ENCODE measurements around the gene ZIM2.

The ZIM2 gene

DNA sequence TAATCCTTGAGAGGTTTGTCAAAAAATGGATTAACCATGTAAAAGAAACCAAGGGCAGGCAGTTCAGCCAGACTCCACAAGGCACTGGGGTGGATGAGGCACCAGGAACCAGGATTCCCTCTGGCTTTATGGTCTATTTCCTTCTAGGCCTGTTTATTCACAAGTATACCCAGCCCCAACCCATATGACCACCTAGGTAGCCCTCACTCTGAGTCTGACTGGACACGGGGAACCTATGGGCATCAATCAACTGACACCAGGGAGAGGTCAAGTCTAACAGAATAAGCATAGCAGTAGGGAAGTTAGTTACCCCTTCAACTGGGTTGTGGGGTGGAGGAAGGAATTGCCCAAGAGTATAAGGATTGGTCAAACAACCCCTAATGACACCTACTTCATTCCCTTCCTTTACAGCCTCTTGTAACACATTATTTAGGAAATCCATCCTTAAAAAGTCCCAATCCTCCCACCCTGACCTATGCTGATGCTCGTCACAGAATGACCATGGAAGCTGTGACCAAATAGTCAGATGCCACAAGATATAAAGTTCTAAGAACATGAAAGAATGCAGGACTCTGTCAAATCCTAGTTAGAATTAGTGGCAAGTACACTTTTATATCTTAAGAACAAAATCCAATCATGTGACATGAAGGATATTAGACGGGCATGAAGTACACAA, 31.7 kb downstream of the ZIM2 start:
- DNase-seq (ENCODE audit: low read depth) = no peak

DNA sequence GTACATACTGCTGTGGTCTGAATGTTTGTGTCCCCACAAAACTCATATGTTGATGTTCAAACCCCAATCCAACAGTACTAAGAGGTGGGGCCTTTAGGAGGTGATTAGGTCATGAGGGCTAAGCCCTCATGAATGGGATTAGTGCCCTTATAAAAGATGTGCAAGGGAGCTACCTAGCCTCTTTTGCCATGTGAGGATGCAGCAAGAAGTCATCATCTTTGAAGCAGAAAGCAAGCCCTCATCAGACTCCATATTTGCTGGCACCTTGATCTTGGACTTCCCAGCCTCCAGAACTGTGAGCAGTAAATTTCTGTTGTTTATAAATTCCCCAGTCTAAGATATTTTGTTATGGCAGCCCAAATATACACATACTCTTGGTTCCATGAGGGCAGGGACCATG, 33.9 kb downstream of the ZIM2 start:
- DNase-seq (ENCODE audit: low read depth) = no peak

DNA sequence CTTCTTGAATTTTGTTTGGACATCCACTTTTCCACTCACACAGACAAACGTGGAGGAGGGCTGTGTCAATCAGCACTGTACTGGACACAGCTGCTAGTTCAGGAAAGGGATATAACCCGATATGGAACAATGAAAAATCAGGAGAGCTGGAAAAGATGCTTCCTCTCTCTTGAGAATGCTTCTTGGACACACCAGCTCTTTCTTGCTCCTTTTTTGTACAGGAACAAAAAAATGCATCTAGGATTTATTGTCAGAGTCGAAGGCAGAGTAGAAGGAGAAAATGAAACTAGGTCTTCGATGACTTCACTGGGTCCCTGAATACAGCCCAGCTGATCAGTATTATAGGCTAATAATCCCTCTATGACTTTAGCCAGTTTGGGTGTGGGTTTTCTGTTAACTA, 62.2 kb downstream of the ZIM2 start:
- no peak for DNase-seq (ENCODE audit: low read depth)

DNA sequence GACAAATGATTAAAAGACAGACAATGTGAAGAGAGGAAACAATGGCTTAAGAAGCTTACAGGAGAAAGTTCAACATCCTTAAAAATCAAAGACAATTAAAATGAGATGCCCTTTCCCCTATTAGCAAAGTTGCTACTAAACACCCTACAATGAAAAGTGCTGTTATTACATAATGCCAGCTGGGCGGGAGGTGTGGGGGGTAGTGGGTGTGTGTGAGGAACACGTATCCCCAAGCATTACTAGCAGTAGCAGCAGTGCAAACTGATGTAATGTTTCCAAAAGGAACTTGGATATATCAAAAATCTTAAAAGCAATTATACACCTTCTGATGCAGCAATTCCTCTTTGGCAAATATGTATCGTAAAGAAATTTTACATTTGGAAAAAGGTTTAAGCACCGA, 70.9 kb downstream of the ZIM2 start:
- DNase-seq (ENCODE audit: low read depth) = no peak

DNA sequence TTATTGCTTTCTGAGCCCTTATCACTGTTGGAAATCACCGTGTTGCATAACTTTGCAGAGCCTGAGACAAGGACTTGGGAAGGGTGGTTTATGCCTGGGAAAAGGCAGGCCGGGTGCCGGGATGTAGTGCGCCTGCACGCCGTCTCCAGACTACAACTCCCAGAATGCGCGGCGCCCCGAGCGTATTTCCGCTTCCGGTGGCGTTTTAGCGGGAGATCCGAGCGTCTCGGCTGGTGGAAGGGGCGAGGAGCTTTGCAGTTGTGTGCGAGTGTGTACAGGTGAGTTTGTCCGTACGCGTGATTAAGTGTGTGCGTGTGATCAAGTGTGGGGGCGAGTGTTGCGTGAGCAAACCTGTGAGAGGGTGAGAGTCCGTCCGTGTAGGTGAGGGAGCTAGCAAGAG, 75.4 kb downstream of the ZIM2 start:
- DNase-seq (ENCODE audit: low read depth) = no peak

DNA sequence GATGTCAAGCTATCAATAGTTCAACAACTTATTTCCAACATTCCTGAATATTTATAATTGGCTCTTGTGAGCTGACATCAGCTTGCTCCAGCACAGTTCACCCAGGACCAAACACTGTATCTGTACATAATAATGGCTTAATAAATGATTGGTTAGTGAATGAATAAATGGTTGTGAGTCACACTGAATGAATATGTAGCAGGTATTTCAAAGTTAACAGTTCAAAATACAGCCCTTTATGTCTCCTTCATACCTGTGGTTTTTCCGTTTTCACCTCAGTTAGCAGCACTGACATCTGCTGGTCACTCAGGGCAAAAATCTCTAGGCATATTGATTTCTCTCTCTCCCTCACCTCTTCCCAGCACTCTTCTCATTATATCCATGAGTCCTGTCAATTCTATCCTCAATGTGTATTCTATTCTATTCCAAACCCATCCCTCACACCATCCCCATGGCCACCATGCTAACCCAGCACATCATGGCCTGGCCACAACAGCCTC, 76.3 kb downstream of the ZIM2 start:
- no peak for DNase-seq (ENCODE audit: low read depth)

DNA sequence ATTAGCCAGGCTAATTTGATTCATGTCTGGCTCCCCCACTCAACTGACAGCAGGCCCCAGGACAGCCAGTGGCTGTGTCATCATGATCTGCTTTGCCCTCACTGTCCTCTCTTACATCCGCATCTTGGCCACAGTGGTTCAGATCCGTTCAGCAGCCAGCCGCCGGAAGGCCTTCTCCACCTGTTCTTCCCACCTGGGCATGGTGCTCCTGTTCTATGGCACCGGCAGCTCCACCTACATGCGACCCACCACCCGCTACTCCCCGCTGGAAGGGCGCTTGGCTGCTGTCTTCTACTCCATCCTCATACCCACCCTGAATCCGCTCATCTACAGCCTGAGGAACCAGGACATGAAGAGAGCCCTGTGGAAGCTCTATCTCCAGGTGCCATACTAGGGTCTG, 79.7 kb downstream of the ZIM2 start:
- DNase-seq (ENCODE audit: low read depth) = no peak

DNA sequence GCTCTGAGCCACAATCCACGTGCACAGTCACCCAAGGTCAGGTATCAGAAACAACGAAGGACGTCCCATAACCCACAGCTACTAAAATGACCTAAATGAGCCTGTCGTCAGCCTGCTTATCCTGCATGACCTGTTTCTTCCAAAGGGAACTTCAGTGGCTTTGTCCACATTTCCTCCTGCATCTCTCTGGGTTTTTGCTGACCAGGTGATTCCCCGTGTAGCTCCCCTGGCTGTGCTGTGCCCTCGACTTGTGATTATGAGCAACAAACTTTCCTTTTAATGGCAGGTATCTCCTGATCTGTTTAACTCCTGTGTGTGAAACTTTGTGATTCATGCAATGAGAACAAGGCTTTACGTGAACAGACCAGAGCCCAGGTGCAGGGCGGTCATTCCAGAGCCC, 81.0 kb downstream of the ZIM2 start:
- DNase-seq (ENCODE audit: low read depth) = no peak

DNA sequence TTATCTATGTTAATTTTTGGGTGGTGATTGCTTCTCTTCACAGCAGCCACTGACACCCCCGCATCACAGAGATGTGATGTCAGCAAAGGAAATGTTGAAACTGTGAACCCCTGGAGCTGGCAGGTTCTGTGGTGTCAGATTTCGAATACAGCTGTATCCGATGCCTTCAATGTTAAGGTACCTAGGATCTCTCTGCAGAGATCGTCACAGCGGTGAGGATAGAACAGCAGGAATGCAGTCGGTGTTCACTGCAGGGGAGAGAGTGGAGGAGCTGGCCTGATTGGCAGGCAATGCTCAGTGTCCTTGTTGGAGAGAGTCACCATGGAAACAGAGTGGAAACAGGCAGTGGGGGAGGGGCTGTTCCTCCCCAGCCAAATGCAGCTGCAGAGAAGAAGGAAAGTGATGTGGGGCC, 89.4 kb downstream of the ZIM2 start:
- DNase-seq (ENCODE audit: low read depth) = no peak

DNA sequence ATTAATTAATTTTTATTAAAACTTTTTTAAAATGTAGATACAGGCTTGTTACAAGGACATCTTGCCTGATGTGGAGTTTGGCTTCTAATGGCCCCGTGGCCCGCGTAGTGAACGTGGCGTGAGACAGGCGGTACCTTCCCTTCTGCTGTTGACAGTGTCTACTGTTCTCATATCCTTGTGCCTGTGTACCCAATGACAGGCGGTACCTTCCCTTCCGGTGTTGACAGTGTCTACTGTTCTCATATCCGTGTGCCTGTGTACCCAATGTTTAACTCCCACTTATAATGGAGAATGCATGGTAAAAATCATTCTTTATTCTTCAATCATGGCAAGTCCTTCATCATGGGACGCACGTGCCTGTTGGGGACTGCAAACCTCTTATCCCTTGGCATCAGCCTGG, 89.9 kb downstream of the ZIM2 start:
- no peak for DNase-seq (ENCODE audit: low read depth)

DNA sequence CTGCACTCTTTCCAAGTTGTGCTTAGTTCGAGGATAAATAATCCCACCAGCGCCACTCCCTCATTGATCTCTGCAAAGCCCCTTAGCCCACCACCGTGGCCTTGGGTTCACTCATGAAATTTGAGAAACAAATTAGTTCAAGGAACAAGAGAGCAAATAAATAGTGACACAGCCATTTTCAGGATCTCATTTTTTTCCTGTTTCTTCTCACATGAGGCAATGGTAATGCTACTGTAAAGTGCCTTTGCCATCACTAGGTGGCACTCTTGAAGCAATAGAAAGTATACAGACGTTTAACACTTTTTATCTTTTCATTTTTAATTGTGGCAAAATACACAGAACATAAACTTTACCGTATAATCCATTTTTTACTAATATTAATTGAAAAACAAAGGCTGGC, 92.1 kb downstream of the ZIM2 start:
- DNase-seq (ENCODE audit: low read depth) = no peak

DNA sequence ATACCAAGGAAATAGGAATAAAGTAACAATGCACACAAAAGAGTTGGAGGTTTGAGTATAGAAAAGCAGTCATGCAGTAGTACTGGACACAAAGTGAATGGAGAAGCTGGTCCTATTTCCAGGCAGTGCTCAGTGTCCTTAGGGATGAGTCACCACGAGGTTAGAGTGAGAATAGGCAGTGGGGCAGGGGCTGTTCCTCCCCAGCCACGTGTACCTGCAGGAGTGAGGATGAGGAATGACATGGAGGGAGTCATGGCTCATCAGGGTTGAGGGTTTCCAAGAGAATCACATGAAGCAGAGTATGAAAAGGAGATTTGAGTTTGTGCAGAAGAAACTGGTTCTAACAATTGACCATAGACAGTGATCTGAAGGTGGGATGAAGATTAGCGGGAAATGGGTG, 94.2 kb downstream of the ZIM2 start:
- no peak for DNase-seq (ENCODE audit: low read depth)

DNA sequence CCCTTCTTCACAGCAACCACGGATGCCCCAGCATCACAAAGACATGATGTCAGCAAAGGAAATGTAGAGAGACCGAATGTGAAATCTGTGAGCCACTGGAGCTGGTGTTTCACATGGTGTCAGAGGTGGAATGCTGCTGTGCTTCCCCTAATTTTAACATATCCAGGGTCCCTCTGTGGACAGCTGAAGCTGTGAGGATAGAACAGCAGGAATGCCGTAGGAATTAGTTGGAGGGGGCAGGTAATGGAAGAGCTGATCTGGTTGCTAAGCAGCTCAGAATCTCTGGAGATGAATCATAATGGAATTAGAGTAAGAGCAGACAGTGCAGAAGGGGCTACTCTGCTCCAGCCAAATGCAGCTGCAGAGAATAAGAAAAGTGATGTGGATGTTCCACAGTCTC, 100.0 kb downstream of the ZIM2 start:
- DNase-seq (ENCODE audit: low read depth) = no peak

DNA sequence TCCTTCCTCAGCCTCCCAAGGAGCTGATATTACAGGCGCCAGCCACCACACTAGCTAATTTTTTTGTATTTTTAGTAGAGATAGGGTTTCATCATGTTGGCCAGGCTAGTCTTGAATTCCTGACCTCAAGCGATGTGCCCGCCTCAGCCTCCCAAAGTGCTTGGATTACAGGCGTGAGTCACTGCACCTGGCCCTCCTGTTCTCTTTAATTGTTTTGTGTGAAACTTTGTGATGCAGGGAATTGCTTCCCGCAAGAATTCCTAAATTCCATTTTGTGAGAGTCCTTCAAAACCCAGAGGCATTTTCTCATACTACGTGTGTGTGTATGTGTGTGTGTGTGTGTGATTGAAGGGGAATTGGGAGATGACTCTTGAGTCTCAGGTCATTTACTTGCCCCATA, 104.0 kb downstream of the ZIM2 start:
- no peak for DNase-seq (ENCODE audit: low read depth)

DNA sequence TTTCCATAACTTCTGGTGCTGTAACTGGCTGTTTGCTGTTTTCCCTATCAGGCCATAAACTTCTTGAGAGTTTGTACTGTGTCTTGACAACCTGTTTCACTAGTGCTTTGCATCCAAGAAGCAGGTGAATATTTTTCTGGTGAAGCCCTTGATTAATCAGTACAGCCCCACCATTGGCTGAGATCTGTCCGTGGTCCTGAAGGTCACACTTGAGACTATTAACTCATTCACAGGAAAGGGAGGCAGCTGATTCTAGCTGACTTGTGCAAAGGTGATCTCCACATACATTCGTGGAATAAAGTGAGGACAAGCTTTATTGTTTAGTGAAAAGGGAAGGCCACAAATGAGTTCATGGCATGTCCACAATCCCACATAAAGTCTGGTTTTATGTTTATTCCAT, 107.5 kb downstream of the ZIM2 start:
- DNase-seq (ENCODE audit: low read depth) = no peak

DNA sequence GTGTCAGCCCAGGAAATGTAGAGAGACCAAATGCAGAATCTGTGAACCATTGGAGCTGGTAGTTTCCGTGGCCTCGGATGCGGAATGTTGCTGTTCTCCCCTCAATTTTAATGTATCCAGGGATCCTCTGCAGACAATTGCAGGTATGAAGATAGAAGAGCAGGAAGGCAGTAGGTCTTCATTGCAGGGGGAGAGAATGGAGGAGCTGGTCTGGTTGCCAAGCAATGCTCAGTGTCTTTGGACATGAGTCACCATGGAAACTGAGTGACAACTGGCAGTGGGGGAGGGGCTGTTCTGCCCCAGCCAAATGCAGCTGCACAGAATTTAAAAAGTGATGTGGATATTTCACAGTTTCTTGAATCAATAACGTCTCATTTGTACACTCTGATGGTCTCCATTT, 112.8 kb downstream of the ZIM2 start:
- no peak for DNase-seq (ENCODE audit: low read depth)

DNA sequence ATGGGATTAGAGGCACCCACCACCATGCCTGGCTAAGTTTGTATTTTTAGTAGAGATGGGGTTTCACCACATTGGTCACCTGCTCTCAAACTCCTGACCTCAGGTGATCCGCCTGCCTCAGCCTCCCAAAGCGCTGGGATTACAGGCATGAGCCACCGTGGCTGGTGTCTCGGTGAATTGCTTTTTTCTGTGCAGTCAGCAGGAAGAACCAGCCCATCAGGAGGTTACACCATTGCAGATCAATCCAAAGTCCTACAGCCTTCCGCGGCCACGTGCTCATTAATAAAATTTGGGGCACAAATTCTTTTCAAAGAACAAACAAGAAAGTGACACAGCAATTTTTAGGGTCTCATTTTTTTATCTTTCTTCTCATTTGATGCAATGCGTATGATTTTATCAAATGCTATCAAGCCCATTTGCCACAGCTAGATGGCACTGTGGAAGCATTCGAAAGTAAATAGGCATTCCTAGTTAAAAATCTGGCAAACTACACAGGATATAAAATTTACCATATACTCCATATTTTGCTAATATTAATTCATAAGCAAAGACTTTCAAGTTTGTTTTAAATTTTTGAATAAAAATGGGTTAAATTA, 114.6 kb downstream of the ZIM2 start:
- no peak for DNase-seq (ENCODE audit: low read depth)
